ENCODE data around the gene FRMPD2.
"Not testable (repeated sequence)": the region's sequence is repeated elsewhere in the genome, so short reads cannot be mapped to it uniquely, and the experiment has no call there.

Gene FRMPD2

DNA sequence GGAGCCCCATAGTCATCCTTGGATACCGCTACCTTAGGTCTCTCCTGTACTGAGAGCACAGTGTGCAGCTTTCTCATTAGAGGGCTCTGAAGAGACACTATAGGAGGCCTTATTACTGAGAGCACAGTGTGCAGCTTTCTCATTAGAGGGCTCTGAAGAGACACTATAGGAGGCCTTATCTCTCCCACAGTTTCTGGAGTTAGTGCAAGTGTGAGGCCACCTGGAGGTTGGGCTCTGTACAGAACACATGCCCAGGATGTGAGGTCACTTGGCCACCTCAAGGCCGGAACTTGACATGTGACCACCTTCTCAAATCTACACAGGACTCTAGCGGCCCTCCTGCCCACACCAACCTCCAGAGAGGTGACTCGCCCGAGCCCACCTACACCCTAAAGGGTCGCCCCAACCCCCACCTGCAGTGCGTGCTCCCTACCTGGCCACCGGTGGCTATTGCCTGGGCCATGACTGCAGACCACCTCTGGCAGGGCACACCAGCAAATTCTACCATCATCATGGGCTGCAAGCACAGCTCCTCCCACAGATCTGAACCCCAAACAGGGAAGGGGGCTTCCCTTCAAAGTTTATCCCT is 24.6 kb downstream of the FRMPD2 start:
- DNase-seq: no peak

DNA sequence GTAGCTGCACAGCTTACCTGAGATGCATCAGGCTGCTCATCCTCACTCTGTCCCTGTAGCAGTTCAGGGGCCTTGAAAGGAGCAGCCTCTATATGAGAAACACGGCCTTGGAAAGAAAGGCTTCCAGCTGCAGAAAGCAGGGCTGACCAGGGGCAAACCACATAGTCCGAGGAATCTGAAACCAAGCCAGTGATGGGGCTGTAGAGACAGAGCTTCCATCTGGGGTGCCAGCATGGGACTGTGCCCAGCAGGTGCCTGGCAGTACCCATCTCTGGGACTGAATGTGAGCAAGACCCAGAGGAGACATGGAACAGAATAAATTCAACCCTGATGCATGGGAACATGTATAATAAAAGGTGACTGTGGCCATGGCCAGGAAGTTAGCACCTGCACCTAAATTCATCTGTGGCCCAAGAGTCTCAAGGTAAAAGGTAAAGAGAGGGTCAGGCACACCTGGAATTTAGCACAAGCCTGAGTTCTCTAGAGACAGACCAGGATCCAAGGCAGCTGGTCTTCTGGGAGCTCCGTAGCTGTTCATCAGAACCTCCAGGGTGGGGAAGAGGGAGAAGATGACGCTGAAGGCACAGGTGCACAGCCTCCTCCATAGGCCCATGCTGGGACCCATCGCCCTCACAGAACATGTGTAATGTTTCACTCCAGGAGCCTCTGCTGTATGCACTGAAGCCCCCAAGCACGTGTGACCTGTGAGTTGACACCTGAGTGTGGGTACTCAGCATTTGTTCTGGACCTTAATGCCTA is 25.3 kb downstream of the FRMPD2 start:
- DNase-seq: no peak

DNA sequence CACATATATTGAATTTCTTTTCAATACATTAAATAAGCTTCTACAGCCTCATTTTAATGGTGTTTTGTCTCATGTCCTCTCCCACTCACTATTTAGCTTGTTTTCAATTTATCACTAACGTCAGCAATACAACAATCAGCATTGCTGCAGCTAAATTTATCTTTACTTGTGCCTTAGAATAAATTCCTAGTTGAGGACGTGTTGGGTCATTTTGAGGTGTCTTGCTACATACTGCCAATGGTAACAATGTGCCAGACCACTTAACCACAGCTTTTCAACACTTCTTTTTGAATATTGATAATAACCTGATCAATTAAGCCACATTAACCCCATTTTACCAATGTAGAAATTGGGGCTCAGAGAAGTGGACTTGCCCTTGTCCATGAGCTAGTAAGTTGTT is 26.0 kb downstream of the FRMPD2 start:
- no peak for DNase-seq

DNA sequence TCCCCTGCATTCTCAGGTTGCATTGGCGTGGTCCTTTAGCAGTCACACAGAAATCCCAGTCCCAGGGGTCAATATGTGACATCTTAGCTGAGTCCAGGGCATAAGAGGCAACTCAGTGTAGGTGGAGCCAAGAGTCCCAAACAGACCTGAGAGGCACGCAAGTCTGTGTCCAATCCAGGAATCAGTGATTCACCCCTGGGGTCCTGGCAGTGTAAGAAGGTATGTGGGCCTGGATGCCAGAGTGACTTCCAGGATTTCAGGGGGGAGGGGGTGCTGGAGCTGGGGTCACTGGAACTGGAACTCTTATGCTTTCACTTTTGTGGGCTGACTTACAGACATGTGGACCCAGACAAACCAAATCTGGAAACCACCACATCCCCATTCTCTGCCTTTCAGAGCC is 26.8 kb downstream of the FRMPD2 start:
- DNase-seq: no peak

DNA sequence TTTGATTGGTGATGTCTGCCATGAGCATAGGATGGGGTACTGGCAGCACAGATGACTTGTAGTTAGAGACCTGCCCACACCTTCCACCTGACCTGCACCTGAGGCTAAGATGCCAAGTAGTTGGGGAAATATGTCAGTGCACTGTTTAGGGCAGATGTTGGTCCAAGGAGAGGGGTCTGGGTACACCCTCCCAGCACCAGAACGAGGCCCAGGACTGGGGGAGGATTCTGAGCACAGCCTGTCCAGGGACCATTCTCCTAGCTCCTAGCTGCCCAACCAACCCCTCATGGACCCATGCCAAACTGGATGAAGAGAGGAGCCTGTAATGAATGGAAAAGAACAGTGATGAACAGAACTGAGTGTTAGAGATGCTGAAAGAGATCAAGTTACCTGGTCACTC is 28.0 kb downstream of the FRMPD2 start:
- no peak for DNase-seq

DNA sequence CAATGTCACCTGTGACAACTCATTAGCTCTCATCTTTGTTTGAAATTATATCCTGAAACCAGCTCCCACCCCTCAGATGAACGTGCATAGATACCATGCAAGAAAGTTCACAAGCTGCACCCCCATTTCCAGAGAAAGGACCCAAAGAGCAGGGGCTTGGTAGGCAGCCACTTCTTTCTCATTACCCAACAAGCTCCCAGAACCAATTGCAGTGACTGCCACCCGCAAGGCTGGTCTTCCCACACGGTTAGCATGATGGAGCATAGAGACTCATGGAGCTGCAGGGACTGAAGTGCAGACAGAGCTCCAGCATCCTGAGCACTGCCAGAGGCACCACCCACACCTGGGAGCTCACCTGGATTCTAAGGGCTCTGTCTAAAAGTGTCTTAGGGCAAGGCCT is 28.5 kb downstream of the FRMPD2 start:
- no peak for DNase-seq

DNA sequence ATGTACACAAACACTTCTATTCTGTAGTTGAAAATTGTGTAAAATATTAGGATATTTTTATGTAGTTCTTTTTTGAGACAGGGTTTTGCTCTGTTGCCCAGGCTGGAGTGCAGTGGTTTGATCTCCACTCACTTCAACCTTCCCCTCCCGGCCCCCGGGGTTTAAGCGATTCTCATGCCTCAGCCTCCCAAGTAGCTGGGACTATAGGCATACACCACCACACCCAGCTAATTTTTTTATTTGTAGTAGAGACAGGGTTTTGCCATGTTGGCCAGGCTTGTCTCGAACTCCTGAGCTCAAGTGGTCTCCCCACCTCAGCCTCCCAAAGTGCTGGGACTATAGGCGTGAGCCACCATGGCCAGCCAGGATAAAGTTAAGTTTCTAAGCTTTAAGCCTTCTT is 30.6 kb downstream of the FRMPD2 start:
- not testable (repeated sequence) for DNase-seq

DNA sequence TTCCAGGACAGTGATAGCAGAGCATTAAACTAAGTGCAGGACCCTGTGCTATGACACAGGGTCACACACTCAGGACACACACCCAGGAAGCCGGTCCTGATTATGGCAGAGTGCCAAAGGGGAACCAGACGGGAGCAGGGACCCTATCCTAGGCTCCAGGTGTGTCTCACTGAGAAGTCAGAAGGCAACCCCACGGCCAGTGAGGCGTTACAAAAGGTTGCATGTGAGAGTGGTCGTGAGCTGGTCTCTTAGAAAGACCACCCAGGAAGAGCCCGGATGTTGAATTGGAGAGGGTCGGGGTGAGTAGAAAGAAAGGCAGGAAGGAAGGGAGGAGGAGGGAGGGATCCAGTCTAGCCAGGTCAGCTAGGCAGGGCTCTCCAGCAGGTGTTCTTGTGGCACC is 31.0 kb downstream of the FRMPD2 start:
- no peak for DNase-seq

DNA sequence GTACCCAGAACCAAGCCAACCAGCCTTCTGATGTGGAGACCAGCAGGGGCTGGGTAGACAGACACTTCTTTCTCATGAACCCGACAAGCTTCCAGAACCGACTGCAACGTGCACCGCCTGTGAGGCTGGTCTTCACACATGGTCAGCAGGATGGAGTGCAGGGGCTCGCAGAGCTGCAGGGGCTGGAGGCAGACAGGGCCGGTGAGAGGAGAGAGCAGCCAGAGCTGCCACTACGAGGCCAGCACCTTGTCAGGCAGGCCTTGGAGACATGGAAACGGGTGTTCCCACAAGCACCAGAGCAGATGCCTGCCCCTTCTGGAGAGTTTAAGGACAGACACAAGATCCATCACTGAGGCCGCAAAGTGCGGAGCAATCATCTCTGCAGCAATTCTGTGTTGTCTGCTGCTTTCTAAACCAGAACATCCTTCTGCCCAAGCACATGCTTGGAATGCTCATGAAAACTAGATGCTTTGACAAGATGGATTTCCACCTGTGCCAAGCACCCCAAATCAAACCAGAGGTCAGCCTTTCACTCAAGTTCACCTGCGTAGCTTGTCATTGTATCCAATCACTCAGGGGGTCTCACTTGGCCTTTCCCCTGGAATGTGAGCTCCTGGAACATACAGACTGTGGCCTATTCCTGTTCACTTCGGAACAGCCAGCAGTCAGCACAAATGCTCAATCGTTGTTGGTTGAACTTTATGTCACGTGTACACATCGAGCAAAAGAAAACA is 32.2 kb downstream of the FRMPD2 start:
- no peak for DNase-seq

DNA sequence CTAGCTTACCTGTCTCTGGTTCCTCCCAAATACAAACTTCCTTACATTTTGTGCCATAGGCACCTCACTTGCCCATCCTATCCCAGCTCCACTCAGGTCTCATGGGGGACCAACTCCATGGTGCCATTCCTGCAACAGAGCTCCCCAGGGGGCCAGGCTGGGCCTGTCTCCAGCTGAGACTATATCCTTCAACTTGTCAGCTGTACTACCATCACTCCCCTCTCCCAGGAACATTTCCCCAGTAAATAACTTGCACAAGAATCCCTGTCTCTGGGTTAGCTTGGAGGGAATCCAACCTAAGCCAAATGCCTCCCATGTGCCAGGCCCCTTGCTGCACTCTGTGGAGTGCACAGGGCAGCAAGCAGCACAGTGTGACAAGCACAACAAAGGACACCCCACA is 33.2 kb downstream of the FRMPD2 start:
- DNase-seq: no peak

DNA sequence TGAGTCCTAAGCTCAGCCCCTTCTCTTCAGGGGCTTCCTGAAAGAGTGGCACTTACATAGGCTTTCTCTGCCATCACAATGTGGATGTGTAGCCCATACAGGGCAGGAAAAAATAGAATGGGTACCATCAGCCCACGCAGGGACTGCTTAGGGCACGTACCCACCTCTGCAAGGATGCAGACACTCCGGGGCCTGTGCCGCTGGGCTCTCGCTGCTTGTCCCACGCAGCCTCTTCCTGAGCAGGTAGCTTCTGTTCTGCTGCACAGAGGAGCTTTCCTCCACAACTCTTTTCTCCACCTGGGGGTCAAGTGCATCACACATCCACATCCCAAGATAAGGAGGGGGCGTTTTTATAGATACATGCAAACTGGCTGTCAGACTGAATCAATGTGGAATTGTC is 34.3 kb downstream of the FRMPD2 start:
- DNase-seq: no peak

DNA sequence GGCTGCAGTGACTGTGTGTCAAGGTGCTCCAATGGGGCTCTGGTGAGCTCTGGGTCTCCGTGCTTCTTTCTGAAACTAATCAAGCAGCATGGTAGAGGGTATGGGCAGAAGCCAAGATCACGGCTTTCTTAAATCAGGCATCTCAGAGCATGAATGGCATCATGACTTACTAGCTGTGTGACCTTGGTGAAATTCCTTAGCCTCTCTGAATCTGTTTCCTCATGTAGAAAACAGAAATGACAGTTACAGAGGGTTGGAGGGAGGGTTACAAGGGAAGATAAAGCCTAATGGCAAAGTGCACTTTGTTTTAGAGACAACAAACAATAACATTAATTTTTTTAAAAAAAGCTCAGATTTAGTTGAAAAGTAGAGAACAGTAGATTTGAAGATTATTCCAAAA is 34.9 kb downstream of the FRMPD2 start:
- DNase-seq: no peak

DNA sequence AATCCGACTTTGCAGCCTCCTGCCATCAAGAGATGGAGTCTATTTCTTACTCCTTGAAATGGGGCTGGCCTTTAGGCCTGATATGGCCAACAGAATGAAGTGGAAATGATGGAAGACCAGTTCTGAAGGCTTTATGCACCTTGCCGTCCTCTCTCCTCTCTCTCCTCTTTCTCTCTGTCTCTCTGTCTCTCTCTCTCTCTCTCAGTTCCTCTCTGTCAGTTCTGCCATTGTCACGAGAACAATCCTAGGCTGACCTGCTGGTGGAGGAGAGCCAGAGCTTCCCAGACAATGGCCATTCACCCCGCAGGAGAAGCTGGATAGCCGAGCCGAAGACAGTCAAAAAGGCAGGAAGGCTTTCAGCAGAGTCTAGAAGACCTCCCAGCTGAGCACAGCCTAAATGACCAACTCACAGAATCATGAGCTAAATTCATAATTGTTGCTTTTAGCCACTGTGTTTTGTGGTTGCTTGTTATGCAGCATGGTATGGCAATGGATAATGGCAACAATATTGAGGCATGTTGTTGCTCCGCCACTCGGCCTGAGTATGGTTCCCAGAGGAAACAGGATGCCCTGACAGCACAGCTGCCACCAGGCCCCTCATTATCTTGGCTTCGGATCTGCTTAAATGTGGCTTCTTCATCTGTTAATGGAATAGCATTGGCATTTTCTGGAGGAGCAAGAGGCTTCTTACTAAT is 35.5 kb downstream of the FRMPD2 start:
- no peak for DNase-seq

DNA sequence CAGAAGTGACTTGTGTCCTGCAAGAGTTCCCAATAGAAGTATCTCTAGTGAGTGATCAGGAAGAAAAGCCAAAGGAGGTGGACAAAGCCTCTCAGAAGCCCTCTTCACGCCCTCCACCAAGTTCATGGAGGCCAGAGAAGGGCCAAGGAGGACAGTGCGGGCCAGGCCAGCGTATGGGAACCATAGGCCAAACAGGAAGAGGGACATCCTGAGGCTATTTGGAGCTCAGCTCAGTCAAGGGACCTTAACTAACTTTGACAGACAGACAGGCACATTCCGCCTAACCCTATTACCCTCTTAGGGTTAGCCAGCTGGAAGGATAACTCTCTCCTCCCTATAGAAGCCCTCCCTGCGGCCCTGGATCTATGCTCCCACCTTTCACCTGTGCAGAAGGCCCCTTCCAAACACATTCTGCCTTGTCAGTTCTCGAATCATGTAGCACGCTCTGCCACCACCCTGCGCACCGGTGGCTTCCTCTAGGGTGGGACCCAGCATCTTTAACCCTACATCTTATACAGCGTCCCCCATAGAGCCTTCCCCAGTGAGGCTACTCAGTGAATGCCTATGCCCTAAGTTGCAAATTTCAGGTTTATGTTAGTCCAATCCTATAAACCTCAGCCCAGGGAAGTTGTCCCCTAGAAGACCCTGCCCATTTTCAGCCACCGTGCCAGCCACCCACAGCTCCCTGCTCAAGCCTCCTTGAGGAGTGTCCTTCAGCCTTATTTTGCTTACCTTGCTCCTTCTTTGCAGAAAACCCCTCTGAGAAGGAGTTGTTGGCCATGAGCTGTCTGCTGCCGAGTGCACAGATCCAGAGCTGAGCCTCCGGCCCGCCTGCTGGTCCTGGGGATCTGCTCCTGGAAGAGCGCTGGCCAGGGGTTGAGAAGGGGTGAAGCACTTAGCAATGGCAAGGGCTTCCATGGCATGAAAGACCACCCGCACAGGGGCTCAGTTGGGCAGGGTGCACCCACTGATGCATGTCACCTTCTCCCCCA is 36.9 kb downstream of the FRMPD2 start:
- DNase-seq: no peak

DNA sequence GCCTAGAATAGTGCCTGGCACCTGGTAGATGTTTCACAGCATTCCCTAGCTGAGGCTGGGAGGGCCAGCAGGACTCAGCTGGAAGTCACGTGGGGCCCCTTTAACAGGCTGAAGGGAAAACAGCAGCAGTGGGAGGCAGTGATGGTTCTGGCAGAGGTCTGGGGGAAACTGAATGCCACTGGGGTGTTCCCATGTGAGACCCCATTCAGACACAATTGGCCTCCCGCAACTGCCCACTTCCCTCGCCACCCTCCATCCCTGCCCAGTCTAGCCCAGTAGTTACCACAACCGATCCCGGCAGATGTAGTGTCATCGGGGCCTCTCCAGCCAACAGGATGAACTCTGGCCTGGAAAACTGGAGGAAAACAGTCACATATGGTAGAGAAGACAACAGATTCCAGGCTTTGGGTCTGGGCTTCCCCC is 38.3 kb downstream of the FRMPD2 start:
- DNase-seq: no peak

DNA sequence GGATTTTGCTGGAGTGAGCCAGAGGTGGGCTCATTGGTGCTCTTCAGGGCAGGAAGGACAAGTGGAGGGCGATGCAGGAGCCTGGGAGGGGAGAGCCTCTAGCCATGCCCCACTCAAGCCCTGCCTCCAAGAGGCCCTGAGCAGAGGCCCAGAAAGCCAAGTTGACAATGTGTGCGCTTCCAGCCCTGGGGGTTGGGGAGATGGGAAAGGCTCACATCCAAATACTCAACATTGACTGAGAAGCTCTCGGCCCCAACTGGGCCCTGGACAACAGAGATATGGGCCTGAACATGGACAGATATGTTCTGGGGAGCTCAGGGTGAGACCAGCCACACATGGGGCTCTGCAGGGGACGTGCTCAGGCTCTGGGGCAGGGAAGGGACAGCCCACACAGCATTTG is 39.0 kb downstream of the FRMPD2 start:
- DNase-seq: no peak

DNA sequence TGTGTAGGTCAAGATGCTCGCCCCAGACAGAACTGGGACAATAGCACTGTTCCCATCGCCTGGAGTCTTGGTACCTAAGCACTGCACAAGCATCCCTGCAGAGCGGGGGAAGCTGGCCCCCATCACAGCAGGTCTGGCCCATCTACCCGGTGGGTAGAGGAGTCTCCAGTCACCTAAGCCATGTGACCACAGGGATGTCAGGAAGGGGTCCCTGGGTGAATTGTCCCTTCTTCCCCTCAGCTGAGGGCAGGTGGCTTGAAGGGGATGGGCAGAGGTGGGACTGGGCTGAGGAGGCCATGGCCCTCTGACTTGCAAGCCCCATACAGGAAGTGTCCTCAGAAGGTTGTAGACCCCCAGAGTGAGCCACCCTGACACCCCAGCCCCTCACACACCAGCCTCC is 39.7 kb downstream of the FRMPD2 start:
- no peak for DNase-seq

DNA sequence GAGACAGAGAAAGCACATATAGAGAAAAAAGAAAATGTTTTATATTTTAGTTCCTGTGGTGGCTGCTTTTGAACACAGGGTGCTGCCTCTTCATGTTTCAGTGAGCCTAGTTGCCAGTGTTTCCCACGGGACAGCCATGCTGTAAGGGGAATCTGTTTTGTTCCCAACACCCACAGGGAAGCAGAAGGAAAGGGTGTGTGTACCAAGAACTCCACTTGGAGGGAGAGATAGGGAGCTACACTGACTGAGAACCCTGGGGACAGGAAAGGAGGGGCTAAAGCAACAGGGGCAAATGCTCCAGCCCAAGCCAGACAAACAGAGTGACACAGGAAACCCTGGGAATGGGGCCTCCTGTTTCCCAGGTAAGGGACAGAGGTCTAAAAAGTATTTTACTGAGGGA is 40.2 kb downstream of the FRMPD2 start:
- no peak for DNase-seq

DNA sequence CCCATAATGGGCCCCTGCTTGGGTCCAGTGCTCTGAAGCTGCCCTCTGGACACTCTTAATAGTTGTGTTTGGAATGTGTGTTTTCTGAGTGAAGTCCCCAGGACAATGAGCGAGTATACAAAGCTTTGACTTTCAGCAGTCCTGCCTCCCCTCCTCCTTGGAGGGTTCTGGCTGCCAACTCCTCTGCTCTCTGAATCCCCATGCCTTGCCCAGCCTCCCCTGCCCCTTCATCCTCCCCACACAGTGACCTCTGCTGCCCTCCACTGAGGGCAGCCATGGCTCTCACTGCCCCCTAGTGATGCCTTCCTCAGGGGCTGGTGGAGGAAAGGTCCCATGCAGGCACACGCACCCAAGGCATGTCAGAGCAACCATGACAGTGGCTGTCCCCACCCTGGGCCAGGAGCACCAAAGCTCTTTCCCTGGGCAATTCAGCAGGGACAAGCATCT is 40.9 kb downstream of the FRMPD2 start:
- DNase-seq: no peak

DNA sequence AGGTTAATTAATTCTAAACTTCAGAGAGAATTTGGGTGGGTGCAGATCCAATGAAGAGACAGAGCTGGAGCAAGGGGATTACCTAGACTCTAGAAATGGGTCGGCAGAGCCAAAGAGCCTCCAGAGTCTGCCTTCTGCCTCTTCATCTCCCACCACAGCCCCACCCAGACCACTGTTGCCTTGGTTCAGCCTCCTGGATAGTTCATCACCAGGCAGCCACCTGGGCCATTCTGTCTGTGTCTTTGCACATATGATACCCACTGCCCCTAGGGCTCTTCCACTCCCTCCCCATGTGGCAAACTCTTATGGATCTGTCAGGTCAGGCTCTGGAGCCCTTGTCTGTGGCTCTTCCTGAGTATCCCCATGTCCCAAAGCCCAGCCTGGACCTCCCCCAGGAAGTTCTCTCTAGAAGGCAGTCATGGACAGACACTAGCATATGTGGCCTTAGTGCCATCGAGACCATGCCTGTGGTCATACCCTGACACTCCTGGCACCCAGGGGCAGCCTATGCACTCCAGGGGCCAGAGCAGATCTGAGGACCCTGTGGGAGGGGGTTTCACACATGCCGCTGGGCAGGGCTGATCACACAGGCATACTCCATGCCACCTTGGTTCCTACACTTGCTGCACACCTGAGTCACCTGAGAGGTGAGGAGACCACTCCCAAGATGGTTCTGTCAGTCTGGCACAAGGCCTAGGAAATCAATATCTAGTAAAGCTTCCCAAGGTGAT is 41.6 kb downstream of the FRMPD2 start:
- no peak for DNase-seq

DNA sequence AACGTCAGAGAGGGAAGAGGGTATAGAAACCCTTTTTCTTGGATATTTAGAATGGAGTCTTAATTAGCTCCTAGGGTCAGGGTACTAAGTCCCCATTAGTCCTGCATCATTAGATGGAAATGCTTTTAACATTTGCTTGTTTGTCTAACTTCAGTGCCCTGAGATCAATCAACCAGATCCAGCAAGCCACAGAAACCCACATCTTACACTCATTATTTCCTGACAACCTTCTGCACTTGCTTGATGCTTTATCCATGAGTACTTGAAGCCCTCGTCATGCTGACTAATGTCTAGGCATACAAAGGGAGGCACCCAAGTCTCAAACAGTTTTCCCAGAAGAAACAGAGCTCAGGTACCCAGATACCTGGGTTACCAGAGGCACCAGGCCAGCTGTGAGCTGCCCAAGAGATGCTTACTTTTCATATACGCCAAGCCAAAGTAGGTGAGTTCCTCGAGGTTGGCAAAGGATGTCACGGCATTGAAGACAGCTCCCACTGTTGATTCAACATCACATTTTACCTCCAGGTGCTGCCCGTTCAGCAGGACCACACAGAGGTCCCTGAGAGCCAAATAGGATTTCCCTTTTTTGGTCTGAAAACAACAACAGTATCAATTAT is 42.7 kb downstream of the FRMPD2 start:
- DNase-seq: no peak

Measured in CD4-positive, alpha-beta T cell treated with Interleukin-15 for 1 hour (primary cell).